Lower leg skin (tissue), 3 donors: ENCODE data around the gene CAPN8.

Experiments used
- POLR2A ChIP-seq, 2 donors: fragments of 450-650 bp; IDR thresholded peaks; one replicate each; pipeline ENCODE4 v1.6.1; 2016 to 2017; ENCODE audit warnings: antibody characterized with exemption in 2 of 2, mild to moderate bottlenecking in 1 of 2, moderate library complexity in 1 of 2
- TF ChIP-seq, protein P1 (sequence below), 3 donors: fragments of 450-650 bp; IDR thresholded peaks; one replicate each; pipeline ENCODE4 v1.5.1; 2016; ENCODE audit warnings: antibody characterized with exemption in 3 of 3, mild to moderate bottlenecking in 3 of 3, moderate library complexity in 2 of 3

- TF ChIP-seq, protein P1, sequence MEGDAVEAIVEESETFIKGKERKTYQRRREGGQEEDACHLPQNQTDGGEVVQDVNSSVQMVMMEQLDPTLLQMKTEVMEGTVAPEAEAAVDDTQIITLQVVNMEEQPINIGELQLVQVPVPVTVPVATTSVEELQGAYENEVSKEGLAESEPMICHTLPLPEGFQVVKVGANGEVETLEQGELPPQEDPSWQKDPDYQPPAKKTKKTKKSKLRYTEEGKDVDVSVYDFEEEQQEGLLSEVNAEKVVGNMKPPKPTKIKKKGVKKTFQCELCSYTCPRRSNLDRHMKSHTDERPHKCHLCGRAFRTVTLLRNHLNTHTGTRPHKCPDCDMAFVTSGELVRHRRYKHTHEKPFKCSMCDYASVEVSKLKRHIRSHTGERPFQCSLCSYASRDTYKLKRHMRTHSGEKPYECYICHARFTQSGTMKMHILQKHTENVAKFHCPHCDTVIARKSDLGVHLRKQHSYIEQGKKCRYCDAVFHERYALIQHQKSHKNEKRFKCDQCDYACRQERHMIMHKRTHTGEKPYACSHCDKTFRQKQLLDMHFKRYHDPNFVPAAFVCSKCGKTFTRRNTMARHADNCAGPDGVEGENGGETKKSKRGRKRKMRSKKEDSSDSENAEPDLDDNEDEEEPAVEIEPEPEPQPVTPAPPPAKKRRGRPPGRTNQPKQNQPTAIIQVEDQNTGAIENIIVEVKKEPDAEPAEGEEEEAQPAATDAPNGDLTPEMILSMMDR (IDR thresholded peaks at IDR 0.05), result no peak
- TF ChIP-seq POLR2A (IDR thresholded peaks at IDR 0.05), result no peak
Observed at GRCh38 chr1:223508796-223509195, 156.7 kb downstream of the CAPN8 start.
